H1 (cell line): ENCODE measurements around the gene CYBRD1. TPM values are rescaled to one million over a fixed set of nuclear protein-coding genes. Genes with fewer than 3 reads are reported as not detected.

Source experiments
- SAP30 ChIP-seq: fragments of 300-600 bp; sonication (generic); IDR thresholded peaks from 2 replicates; pipeline ENCODE4 v1.7.1; 2012; ENCODE audit warnings: low read length, moderate library complexity, mild to moderate bottlenecking, inconsistent platforms; ENCODE audit not compliant: insufficient read depth, insufficient replicate concordance
- polyA plus RNA-seq, 7 experiments: library from polyadenylated mRNA; depleted of rRNA in 3 of 7; stranded (reverse) in 5 of 7; unstranded in 2 of 7; fragments of >200 nt in 5 of 7; fragments of 200-250 nt in 2 of 7; gene quantifications; 1 replicate in 5 of 7; 2 replicates in 1 of 7; 4 replicates in 1 of 7; pipeline versions ENCODE4 v1.2.1 to v1.2.3, GENCODE V29; 2011 to 2013; ENCODE audit warnings: missing spikeins in 2 of 7, mixed read lengths in 2 of 7
- total RNA-seq: library from RNA; stranded (reverse); fragmentation: NEBNext Ultra II Directional; extraction: Animal tissue kit (Norgen Biotek cat#: 25700); gene quantifications from 2 replicates; pipeline ENCODE4 v1.2.1, GENCODE V29; 2021
- TF ChIP-seq, protein P1 (sequence below), 3 experiments: IDR thresholded peaks; 1 replicate in 2 of 3; 2 replicates in 1 of 3; pipeline versions ENCODE4 v1.5.1 to v1.6.1; 2011; ENCODE audit warnings: low read length in 3 of 3, mild to moderate bottlenecking in 3 of 3, inconsistent platforms in 2 of 3, low read depth in 1 of 3, moderate library complexity in 1 of 3; ENCODE audit not compliant: insufficient read depth in 1 of 3; ENCODE audit errors: control extremely low read depth in 1 of 3

The CYBRD1 gene
- total and polyA plus RNA-seq, 2 of the 8 experiments (the other 6 are each of a cell fraction or from before 2014, with no cell fraction given), result 10.7 to 12.6 TPM

DNA sequence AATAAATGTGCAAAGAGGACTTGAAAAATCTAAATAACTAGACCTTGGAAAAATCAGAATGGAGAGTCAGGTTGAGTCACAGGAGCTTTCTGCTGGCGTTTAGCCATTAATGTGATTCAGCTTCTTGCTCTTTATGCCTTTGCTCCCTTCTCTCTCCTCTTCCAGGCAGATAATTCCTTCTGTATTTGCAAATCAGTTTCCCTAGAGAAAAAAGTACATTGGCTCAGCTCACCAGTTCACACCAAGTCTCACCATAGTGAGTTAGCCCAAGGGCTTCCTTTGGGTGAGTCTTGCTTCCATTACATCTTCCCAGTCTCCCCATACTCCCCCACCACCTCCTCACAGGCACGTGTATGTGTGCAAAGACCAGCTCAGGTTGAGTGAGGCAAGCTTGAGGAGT, 73.6 kb downstream of the CYBRD1 start (continued):
- TF ChIP-seq SAP30, result no peak
- TF ChIP-seq, protein P1, sequence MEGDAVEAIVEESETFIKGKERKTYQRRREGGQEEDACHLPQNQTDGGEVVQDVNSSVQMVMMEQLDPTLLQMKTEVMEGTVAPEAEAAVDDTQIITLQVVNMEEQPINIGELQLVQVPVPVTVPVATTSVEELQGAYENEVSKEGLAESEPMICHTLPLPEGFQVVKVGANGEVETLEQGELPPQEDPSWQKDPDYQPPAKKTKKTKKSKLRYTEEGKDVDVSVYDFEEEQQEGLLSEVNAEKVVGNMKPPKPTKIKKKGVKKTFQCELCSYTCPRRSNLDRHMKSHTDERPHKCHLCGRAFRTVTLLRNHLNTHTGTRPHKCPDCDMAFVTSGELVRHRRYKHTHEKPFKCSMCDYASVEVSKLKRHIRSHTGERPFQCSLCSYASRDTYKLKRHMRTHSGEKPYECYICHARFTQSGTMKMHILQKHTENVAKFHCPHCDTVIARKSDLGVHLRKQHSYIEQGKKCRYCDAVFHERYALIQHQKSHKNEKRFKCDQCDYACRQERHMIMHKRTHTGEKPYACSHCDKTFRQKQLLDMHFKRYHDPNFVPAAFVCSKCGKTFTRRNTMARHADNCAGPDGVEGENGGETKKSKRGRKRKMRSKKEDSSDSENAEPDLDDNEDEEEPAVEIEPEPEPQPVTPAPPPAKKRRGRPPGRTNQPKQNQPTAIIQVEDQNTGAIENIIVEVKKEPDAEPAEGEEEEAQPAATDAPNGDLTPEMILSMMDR (IDR thresholded peaks at IDR 0.05; ENCODE audit: control extremely low read depth in 1 of 3, insufficient read depth in 1 of 3, low read depth in 1 of 3, low read length in 3 of 3), result no peak
